GM12892 (cell line): ENCODE measurements around the gene SH3BP5.

ENCODE experiments used
- POLR2A ChIP-seq: IDR thresholded peaks from 2 replicates; pipeline ENCODE4 v1.6.1; 2011; ENCODE audit warnings: low read depth, low read length, control low read depth
- POLR2AphosphoS5 ChIP-seq: IDR thresholded peaks from 2 replicates; pipeline ENCODE4 v1.6.1; 2011; ENCODE audit warnings: low read depth, low read length, control low read depth
- TAF1 ChIP-seq: IDR thresholded peaks from 2 replicates; pipeline ENCODE4 v1.6.1; 2011; ENCODE audit warnings: low read depth, mild to moderate bottlenecking, control low read depth, low read length, borderline replicate concordance

GRCh38 chr3:15354485-15354884, 22.1 kb upstream of the SH3BP5 start:
- TF ChIP-seq POLR2A (no peak), TAF1 (no peak), POLR2AphosphoS5 (no peak)
